ENCODE results near the gene HECTD2.

Gene HECTD2

GRCh38 chr10:91420868-91421267, 10.7 kb downstream of the HECTD2 start:
- TF ChIP-seq, protein P1, sequence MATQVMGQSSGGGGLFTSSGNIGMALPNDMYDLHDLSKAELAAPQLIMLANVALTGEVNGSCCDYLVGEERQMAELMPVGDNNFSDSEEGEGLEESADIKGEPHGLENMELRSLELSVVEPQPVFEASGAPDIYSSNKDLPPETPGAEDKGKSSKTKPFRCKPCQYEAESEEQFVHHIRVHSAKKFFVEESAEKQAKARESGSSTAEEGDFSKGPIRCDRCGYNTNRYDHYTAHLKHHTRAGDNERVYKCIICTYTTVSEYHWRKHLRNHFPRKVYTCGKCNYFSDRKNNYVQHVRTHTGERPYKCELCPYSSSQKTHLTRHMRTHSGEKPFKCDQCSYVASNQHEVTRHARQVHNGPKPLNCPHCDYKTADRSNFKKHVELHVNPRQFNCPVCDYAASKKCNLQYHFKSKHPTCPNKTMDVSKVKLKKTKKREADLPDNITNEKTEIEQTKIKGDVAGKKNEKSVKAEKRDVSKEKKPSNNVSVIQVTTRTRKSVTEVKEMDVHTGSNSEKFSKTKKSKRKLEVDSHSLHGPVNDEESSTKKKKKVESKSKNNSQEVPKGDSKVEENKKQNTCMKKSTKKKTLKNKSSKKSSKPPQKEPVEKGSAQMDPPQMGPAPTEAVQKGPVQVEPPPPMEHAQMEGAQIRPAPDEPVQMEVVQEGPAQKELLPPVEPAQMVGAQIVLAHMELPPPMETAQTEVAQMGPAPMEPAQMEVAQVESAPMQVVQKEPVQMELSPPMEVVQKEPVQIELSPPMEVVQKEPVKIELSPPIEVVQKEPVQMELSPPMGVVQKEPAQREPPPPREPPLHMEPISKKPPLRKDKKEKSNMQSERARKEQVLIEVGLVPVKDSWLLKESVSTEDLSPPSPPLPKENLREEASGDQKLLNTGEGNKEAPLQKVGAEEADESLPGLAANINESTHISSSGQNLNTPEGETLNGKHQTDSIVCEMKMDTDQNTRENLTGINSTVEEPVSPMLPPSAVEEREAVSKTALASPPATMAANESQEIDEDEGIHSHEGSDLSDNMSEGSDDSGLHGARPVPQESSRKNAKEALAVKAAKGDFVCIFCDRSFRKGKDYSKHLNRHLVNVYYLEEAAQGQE (IDR thresholded peaks at IDR 0.05; ENCODE audit: insufficient replicate concordance, low read depth) = no peak
- TF ChIP-seq GABPA (IDR thresholded peaks at IDR 0.05; ENCODE audit: low read depth) = no peak
- TF ChIP-seq POLR2AphosphoS5 (IDR thresholded peaks at IDR 0.05; ENCODE audit: low read depth) = no peak
- TF ChIP-seq, protein P2, sequence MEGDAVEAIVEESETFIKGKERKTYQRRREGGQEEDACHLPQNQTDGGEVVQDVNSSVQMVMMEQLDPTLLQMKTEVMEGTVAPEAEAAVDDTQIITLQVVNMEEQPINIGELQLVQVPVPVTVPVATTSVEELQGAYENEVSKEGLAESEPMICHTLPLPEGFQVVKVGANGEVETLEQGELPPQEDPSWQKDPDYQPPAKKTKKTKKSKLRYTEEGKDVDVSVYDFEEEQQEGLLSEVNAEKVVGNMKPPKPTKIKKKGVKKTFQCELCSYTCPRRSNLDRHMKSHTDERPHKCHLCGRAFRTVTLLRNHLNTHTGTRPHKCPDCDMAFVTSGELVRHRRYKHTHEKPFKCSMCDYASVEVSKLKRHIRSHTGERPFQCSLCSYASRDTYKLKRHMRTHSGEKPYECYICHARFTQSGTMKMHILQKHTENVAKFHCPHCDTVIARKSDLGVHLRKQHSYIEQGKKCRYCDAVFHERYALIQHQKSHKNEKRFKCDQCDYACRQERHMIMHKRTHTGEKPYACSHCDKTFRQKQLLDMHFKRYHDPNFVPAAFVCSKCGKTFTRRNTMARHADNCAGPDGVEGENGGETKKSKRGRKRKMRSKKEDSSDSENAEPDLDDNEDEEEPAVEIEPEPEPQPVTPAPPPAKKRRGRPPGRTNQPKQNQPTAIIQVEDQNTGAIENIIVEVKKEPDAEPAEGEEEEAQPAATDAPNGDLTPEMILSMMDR (IDR thresholded peaks at IDR 0.05; ENCODE audit: insufficient read depth, low read length) = no peak
- TF ChIP-seq SPI1 (IDR thresholded peaks at IDR 0.05; ENCODE audit: borderline replicate concordance, low read depth) = no peak
- no peak overlapping the region for H3K4me3 ChIP-seq (replicated peaks; ENCODE audit: insufficient read depth, low read length)
- peaks cover 6% of the 10 kb centered on the region for H3K27me3 ChIP-seq (ENCODE audit: insufficient read depth, poor library complexity, severe bottlenecking)
- no peak for DNase-seq (ENCODE audit: low read depth in 1 of 2, low spot score in 1 of 2)
- H3K27ac ChIP-seq (replicated peaks) = no peak overlapping the region

GRCh38 chr10:91422915-91423314, 12.8 kb downstream of the HECTD2 start:
- DNase-seq (ENCODE audit: low read depth in 1 of 2, low spot score in 1 of 2) = no peak
- no peak for TF ChIP-seq SPI1 (IDR thresholded peaks at IDR 0.05; ENCODE audit: borderline replicate concordance, low read depth)
- no peak for TF ChIP-seq POLR2AphosphoS5 (IDR thresholded peaks at IDR 0.05; ENCODE audit: low read depth)
- Histone ChIP-seq H3K27ac (replicated peaks) (no peak overlapping the region), H3K4me3 (replicated peaks; ENCODE audit: insufficient read depth, low read length) (no peak overlapping the region), H3K27me3 (ENCODE audit: insufficient read depth, poor library complexity, severe bottlenecking) (peaks cover 2% of the 10 kb centered on the region)

- Histone ChIP-seq H3K27ac (replicated peaks) (no peak overlapping the region), H3K27me3 (ENCODE audit: insufficient read depth, poor library complexity, severe bottlenecking) (peaks cover 2% of the 10 kb centered on the region), H3K4me3 (replicated peaks; ENCODE audit: insufficient read depth, low read length) (no peak overlapping the region)
- TF ChIP-seq, protein P2 (IDR thresholded peaks at IDR 0.05; ENCODE audit: insufficient read depth, low read length) = no peak
- TF ChIP-seq GABPA (IDR thresholded peaks at IDR 0.05; ENCODE audit: low read depth) (no peak), SPI1 (IDR thresholded peaks at IDR 0.05; ENCODE audit: borderline replicate concordance, low read depth) (no peak), POLR2AphosphoS5 (IDR thresholded peaks at IDR 0.05; ENCODE audit: low read depth) (no peak)
- TF ChIP-seq, protein P1 (IDR thresholded peaks at IDR 0.05; ENCODE audit: insufficient replicate concordance, low read depth) = no peak
- DNase-seq (ENCODE audit: low read depth in 1 of 2, low spot score in 1 of 2) = no peak
Measured at GRCh38 chr10:91424016-91424415, 13.9 kb downstream of the HECTD2 start.

DNA sequence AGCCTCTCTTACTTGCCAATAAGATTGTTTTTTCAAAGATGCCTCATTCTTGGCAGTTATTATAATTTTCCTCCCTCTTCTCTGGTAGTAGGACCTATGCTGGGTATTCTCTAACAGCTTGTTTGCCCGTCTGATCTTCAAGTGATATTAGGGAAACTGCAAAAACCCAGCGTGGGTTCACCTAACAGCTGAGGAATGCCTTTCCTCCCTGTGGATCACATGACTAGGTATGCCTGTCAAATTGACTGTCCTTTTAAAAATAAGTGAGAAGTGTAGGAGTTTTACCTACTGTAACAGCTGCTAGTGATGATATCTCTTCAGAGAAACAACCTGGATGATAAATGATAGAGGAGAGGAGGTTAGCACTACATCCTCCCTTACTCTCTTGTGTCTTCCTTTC, 22.0 kb downstream of the HECTD2 start:
- H3K4me3 ChIP-seq (replicated peaks; ENCODE audit: insufficient read depth, low read length) = no peak overlapping the region
- TF ChIP-seq POLR2AphosphoS5 (IDR thresholded peaks at IDR 0.05; ENCODE audit: low read depth) = no peak
- no peak for TF ChIP-seq GABPA (IDR thresholded peaks at IDR 0.05; ENCODE audit: low read depth)
- TF ChIP-seq, protein P1 (IDR thresholded peaks at IDR 0.05; ENCODE audit: insufficient replicate concordance, low read depth) = no peak
- TF ChIP-seq, protein P2 (IDR thresholded peaks at IDR 0.05; ENCODE audit: insufficient read depth, low read length) = no peak
- TF ChIP-seq SPI1 (IDR thresholded peaks at IDR 0.05; ENCODE audit: borderline replicate concordance, low read depth) = no peak
- H3K27ac ChIP-seq (replicated peaks) = no peak overlapping the region
- no peaks in the 10 kb centered on the region for H3K27me3 ChIP-seq (ENCODE audit: insufficient read depth, poor library complexity, severe bottlenecking)
- DNase-seq (ENCODE audit: low read depth in 1 of 2, low spot score in 1 of 2) = no peak

Data from HL-60 (cell line).